Anterior cingulate cortex (tissue), 58 donors: ENCODE measurements around the gene ZBTB21.
"Not testable (repeated sequence)": the region's sequence is repeated elsewhere in the genome, so short reads cannot be mapped to it uniquely, and the experiment has no call there.

ENCODE experiments used
- DNase-seq, 58 donors: peaks; one replicate each; lab custom pipeline; 2025; lab: John Stamatoyannopoulos, UW

The ZBTB21 gene

GRCh38 chr21:41955516-41955915, 54.6 kb downstream of the ZBTB21 start:
- no peak for DNase-seq

GRCh38 chr21:41954654-41955499, 55.3 kb downstream of the ZBTB21 start:
- no peak for DNase-seq

- peak in 22 of 58 donors; percentile 10 to 62 (median 38) for DNase-seq
These were observed 56.1 kb downstream of the ZBTB21 start, which contains the start of gene C2CD2 for GRCh38 chr21:41953831-41954653. Gene C2CD2 (minus strand): TSS chr21:41954018. CDS start chr21:41953648, 370 bp downstream.

- no peak for DNase-seq
These were observed 56.8 kb downstream of the ZBTB21 start for GRCh38 chr21:41953249-41953830.

GRCh38 chr21:41952568-41953248, 57.5 kb downstream of the ZBTB21 start:
- no peak for DNase-seq

- DNase-seq: no peak
These were observed 58.1 kb downstream of the ZBTB21 start for GRCh38 chr21:41951876-41952567.

- DNase-seq: no peak
These were observed 59.2 kb downstream of the ZBTB21 start for GRCh38 chr21:41950941-41951351.

- DNase-seq: not testable (repeated sequence)
These were observed 60.5 kb downstream of the ZBTB21 start for GRCh38 chr21:41949631-41950030.

GRCh38 chr21:41948901-41949300, 61.3 kb downstream of the ZBTB21 start:
- DNase-seq: no peak

GRCh38 chr21:41948078-41948895, 61.9 kb downstream of the ZBTB21 start:
- peak in 54 of 58 donors; percentile 16 to 95 (median 78) for DNase-seq

GRCh38 chr21:41945982-41946381, 64.2 kb downstream of the ZBTB21 start:
- no peak for DNase-seq

GRCh38 chr21:41943851-41944250, 66.3 kb downstream of the ZBTB21 start:
- DNase-seq: peak in 37 of 58 donors; percentile 8 to 89 (median 46)

GRCh38 chr21:41942457-41942856, 67.7 kb downstream of the ZBTB21 start:
- DNase-seq: no peak

GRCh38 chr21:41941941-41942340, 68.2 kb downstream of the ZBTB21 start:
- no peak for DNase-seq

GRCh38 chr21:41940431-41940830, 69.7 kb downstream of the ZBTB21 start:
- no peak for DNase-seq

GRCh38 chr21:41939391-41939790, 70.8 kb downstream of the ZBTB21 start:
- no peak for DNase-seq
